Measurements from ENCODE around the gene NIT1.
"Not testable (repeated sequence)": the region's sequence is repeated elsewhere in the genome, so short reads cannot be mapped to it uniquely, and the experiment has no call there.

Gene NIT1

DNA sequence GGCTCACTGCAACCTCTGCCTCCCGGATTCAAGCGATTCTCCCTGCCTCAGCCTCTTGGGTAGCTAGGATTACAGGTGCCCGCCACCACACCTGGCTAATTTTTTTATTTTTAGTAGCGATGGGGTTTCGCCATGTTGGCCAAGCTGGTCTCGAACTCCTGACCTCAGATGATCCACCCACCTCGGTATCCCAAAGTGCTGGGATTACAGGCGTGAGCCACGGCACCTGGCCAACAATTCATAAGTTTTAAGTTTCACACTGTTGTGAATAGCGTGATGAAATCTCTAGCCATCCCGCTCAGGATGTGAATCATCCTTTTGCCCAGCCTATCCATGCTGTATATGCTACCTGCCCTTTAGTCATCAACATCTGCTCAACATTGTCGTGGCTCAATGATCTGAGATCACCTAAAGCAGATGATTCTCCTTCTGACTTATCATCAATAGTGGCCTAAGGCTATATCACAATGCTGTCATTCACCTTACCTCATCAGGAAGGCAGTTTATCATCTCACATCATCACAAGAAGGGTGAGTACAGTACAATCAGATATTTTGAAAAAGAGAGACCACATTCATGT is 2.7 kb upstream of the NIT1 start:
- no peak for DNase-seq

DNA sequence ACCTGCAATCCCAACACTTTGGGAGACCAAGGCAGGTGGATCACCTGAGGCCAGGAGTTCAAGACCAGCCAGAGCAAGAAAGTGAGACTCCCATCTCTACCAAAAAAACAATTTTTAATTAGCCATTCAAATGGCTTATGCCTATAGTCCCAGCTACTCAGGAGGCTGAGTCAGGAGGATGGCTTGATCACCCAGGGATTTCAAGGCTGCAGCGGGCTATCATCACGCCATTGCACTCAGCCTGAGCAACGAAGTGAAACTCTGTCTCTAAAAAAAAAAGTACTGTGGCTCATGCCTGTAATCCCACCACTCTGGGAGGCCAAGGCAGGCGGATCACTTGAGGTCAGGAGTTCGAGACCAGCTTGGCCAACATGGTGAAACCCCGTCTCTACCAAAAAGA is 1.9 kb upstream of the NIT1 start:
- not testable (repeated sequence) for DNase-seq

- DNase-seq: peak; percentile 5
Observed at GRCh38 chr1:161119092-161119903, 1.4 kb downstream of the NIT1 start.

- DNase-seq: no peak
Observed at GRCh38 chr1:161121042-161121650, 3.2 kb downstream of the NIT1 start.

DNA sequence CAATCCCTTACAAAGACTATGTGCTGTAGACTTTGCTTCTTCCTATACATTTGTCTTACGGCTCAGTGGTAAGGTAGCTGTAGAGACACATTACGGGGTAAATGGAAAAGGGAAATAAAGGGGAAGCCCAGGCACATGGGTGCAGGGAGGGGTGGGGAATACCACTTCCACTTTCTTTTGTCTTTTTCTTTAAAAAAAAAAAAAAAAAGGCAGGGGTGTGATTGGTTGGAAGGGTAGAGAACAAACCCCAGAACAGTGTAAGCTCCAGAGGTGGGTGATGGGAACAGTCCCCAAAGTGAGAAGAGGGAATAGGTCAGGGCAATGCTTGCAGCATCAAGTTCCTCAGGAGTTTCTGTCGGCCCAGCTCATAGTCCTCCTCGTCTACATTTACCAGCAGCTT is 3.9 kb downstream of the NIT1 start:
- DNase-seq: no peak

- no peak for DNase-seq
Observed at GRCh38 chr1:161122967-161123366, 5.1 kb downstream of the NIT1 start.

- DNase-seq: no peak
Observed at GRCh38 chr1:161127649-161128048, 9.7 kb downstream of the NIT1 start.

DNA sequence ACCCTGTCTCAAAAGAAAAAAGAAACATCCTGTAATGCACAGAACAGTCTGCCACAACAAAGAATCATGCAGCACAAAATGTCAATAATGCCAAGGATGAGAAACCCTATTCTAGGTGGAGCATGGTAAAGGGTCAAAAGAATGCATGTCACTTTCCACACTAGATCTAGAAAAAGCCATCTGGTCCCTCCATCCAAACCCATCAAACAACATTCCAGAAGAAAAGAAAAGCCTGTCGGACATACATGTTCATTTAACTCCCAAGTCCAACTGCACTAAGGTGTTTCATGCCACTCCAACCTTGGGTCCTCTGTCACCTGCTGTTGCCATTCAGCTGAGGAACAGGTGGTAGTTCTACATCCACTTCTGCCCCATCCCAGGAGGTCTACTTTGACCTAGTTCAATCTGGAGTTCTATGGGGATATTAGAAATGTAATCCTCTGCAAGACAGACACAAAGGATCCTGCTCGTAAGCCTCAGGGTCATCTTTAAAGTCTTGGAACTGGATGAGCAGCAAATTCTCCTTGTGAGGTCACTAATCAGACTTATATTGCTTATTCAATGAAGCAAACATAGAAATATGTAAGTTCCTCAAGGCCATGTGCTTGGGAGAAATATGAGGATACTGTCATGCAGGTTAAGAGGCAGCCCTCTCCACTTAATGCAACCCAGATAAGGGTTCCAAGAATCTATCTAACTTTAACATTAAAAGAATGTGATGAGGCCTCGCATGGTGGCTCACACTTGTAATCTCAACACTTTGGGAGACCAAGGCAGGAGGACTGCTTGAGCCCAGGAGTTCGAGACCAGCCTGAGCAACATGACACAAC is 10.9 kb downstream of the NIT1 start:
- DNase-seq: no peak

DNA sequence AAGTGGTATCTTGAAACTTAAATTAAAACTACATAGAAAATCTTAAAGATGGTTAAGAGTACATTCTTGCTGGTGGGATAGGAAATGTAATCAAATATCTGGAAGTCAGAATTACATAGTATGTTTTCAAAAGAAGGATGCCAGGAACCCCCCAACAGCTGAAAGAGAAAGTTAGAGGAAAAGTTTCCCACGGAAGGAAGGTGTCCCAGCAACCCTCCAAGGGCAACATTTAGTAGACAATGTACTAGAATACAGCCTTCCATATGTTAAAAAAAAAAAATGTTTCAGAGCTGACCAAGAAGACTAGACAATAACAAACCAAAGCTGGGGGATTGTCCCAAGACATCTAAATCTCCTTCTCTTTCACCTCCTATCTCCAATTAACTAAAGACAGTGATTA is 12.4 kb downstream of the NIT1 start:
- no peak for DNase-seq

GRCh38 chr1:161131523-161132409 is 13.9 kb downstream of the NIT1 start:
- peak; percentile 45 for DNase-seq

GRCh38 chr1:161132410-161133219 is 14.7 kb downstream of the NIT1 start, which contains the start of gene DEDD:
Gene DEDD, minus strand, starts transcription at chr1:161132667. Its CDS starts 8,205 bp downstream, at chr1:161124462.
- peak; percentile 93 for DNase-seq

DNA sequence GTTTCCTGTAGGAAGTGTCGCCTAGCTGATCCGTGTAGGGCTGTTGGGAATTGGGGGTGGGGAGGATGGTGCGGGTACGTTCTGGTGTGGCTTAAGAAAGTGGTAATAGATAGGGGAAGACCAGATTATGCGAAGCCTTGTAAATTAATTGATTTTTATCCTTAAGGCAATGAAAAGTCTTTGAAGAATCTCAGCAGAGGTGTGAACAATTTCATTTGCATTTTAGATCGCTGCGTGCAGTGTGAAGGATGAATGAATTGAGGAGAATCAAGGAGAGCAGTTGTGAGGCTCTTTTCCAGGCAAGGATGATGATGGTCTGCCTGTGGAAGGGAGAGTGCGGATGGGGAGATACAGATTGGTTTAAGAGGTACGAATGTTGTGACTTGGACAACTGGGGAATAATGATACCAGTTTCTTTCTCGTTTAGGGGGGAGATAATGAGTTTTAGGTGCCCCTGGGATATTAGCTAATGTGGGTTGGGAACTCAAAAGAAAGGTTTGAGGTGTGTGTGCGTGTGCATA is 15.4 kb downstream of the NIT1 start:
- no peak for DNase-seq

GRCh38 chr1:161137881-161138280 is 20.0 kb downstream of the NIT1 start:
- DNase-seq: no peak

- no peak for DNase-seq
Observed at GRCh38 chr1:161138431-161138830, 20.5 kb downstream of the NIT1 start.

DNA sequence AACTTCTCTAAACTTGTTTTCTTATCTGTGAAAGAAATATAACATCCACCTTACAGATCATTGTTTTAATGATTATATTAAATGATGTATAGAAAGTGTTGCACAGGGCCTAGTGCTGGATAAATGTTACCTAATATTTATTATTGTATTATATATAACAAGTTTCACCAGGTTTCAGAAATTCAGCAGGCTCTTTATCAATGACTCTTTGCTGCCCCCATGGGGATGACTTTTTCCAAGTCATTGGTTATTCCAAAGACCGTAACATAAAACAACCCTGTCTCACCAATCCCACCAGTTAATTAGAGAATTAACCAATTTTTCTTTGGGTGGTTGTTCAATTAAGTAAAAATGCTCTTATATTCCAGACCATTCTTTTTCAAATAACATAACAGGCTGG is 21.9 kb downstream of the NIT1 start:
- no peak for DNase-seq

DNA sequence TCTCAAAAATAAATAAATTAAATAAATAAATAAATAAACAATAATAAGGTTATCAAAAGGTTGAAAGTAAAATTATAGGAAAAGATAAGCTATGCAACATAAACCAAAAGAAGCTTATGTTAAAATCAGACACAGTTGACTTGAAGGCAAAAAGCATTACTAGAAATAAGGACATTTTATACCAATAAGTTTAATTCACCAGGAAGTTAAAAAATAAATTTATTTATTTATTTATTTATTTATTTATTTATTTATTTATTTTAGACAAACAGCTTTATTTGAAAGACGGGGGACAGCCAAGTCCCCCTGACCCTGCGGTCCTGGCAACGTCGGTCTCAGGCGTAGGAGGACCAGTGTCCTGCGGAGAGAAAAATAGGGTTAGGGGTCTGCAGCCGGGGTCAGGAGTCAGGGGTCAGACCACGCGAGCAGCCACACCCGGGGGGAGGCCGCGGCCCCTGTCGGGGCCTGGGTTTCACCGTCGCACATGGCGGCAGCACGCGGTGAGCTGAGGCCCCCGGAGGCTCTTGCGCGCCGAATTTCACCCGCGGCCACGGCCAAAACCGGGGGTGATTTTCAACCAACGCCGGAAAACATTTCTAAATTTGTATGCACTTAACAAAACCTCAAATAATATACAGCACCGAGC is 23.0 kb downstream of the NIT1 start:
- no peak for DNase-seq

- no peak for DNase-seq
Observed at GRCh38 chr1:161145832-161146231, 27.9 kb downstream of the NIT1 start.

DNA sequence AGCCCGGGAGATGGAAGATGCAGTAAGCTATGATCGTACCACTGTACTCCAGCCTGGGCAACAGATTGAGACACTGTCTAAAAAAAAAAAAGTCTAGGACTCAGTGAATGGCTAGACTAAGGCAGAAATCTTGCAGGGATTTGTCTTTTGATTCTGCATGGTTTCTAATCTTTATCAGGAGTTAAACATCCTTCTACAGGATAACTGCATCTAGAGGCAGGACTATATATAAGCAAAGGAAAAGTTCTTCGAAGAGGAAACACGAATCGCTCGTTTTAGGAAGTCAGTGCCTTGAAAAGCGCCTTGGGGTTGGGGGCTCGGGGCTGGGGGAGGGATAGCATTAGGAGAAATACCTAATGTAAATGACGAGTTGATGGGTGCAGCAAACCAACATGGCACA is 35.3 kb downstream of the NIT1 start:
- no peak for DNase-seq

DNA sequence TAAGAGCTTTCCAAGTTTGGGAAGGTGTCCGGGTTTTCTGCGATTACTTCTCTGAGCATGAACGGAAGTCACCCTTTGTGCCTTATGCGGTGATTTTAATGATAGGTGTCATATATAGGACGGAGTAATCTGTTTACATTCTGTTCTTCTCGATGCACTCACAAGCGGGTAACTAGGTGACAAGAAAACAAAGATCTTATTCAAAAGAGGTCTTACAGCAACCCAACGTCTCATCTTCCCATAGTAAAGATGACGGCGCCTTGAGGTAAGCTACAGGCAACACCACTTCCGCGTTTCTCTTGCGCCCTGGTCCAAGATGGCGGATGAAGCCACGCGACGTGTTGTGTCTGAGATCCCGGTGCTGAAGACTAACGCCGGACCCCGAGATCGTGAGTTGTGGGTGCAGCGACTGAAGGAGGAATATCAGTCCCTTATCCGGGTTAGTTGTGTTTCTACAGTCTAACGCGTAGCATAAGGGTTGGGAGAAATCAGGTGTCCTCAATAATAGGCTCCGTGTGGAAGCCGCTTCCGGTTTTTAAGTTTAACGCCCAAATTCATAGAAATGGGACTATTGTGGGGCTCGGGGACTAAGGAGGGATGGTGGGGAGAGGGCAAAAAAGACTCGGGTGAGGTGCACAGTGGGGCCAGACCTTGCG is 35.9 kb downstream of the NIT1 start, which contains the start of gene UFC1:
Gene UFC1 (plus strand): TSS at position 297 of the 656 bp plus-strand sequence. CDS start 20 bp downstream, at position 317.
- DNase-seq: peak; percentile 93

DNA sequence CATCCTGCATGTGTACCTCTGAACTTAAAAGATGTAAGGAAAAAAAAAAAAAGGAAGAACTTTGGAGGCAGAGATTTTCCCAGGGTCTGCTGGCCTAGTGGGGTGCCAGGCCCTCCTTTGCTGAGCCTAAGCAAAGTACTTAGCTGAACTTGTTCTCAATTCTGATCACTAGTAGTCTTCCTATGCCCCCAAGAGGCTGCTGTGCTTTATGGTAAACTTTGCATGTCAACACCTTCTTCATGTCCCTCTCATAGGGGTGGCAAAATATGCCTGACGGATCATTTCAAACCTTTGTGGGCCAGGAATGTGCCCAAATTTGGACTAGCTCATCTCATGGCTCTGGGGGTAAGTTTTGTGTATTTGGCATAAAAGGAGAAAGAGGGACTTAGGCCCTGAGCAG is 40.0 kb downstream of the NIT1 start:
- DNase-seq: no peak

Measured in retina (tissue), 1 donor.